BE2C (cell line): Measurements from ENCODE around the gene ARHGEF18.
A peak's percentile ranks its signal among the peaks of the same experiment; 100 is the strongest.

Source experiments
- DNase-seq: peaks from one replicate; pipeline ENCODE4 v3.0.0-alpha.2; 2020
- H3K27me3 ChIP-seq: fragments of 250-450 bp; sonication (Bioruptor Pico); 2 replicates; pipeline ENCODE4 v1.5.1; 2020; ENCODE audit warnings: mild to moderate bottlenecking
- H3K36me3 ChIP-seq: fragments of 250-450 bp; sonication (Bioruptor Pico); 2 replicates; pipeline ENCODE4 v1.5.1; 2020; ENCODE audit warnings: mild to moderate bottlenecking
- H3K4me1 ChIP-seq: fragments of 250-450 bp; sonication (Bioruptor Pico); 2 replicates; pipeline ENCODE4 v1.5.1; 2020
- H3K4me3 ChIP-seq: 2 replicates; pipeline ENCODE4 v1.5.1; 2011; ENCODE audit warnings: low read depth, low read length
- H3K9me3 ChIP-seq: fragments of 250-450 bp; sonication (Bioruptor Pico); 2 replicates; pipeline ENCODE4 v1.5.1; 2020
- TF ChIP-seq, protein P1 (sequence below): IDR thresholded peaks from 2 replicates; pipeline ENCODE4 v1.5.1; 2012; ENCODE audit warnings: mild to moderate bottlenecking, low read depth, low read length

The ARHGEF18 gene

DNA sequence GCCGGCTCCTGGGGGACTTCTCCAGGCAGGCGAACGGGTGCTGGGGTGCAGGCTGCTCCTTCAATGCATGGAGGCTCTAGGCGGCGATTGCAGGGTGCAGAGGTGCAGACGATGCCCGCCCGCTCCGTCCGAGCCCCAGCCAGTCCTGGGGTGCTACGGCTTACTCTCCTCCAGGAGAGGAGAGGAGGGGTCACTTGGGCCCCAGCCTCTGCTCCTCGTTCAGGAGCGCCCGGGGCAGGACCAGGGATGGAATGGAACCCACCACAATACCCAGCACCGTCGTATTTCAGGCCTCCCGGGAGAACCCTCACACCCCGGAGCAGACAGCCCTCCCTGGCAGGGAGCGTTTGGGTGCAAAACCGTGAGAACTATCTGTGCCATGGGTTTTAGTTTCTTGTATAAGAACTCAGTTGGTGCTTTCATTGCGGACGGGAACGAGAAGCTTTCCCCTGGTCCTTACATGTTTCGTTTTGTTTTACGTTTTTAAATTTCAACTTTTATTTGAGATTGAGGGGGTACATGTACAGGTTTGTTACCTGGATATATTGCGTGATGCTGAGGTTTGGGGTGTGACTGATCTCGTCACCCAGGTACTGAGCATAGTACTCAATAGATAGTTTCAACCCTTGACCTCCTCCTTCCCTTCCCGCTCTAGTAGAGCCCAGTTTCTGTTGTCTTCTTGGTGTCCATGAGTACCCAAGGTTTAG lies 46.8 kb downstream of the ARHGEF18 start:
- no peaks in the 10 kb centered on the region for H3K4me1 ChIP-seq

DNA sequence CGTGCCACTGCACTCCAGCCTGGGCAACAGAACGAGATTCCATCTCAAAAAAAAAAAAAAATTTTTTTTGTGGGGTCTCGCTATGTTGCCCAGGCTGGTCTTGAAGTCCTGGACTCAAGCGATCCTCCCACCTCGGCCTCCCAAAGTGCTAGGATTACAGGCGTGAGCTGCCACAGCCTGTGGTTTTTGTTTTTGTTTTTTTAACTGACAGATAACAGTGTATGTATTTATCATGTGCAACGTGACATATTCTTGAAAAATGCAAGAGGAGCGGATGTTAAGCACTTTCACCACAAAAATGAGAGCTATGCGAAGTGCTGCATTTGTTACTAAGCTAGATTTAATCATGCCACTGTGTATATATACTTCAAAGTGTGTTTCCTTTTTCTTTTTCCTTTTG lies 49.0 kb downstream of the ARHGEF18 start:
- DNase-seq: no peak
- TF ChIP-seq, protein P1, sequence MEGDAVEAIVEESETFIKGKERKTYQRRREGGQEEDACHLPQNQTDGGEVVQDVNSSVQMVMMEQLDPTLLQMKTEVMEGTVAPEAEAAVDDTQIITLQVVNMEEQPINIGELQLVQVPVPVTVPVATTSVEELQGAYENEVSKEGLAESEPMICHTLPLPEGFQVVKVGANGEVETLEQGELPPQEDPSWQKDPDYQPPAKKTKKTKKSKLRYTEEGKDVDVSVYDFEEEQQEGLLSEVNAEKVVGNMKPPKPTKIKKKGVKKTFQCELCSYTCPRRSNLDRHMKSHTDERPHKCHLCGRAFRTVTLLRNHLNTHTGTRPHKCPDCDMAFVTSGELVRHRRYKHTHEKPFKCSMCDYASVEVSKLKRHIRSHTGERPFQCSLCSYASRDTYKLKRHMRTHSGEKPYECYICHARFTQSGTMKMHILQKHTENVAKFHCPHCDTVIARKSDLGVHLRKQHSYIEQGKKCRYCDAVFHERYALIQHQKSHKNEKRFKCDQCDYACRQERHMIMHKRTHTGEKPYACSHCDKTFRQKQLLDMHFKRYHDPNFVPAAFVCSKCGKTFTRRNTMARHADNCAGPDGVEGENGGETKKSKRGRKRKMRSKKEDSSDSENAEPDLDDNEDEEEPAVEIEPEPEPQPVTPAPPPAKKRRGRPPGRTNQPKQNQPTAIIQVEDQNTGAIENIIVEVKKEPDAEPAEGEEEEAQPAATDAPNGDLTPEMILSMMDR: no peak
- H3K4me3 ChIP-seq: no peak overlapping the region
- H3K27me3 ChIP-seq: no peaks in the 10 kb centered on the region
- H3K36me3 ChIP-seq: peaks cover 4% of the 10 kb centered on the region; the same call in 1 of the 2 replicates
- H3K4me1 ChIP-seq: no peaks in the 10 kb centered on the region
- no peaks in the 10 kb centered on the region for H3K9me3 ChIP-seq

More for the DNA sequence above, 46.8 kb downstream of the ARHGEF18 start:
- Histone ChIP-seq H3K9me3 (no peaks in the 10 kb centered on the region), H3K36me3 (no peaks in the 10 kb centered on the region), H3K27me3 (no peaks in the 10 kb centered on the region), H3K4me3 (peak overlapping the region; percentile 87)
- DNase-seq: no peak
- TF ChIP-seq, protein P1: no peak
